Pancreas (tissue), 10 donors: Measurements from ENCODE around the gene TRIM6. TPM values are rescaled to one million over a fixed set of nuclear protein-coding genes. Genes with fewer than 3 reads are reported as not detected.
"Not testable (repeated sequence)": the region's sequence is repeated elsewhere in the genome, so short reads cannot be mapped to it uniquely, and the experiment has no call there.

Experiments used
- ATAC-seq, 4 donors: fragments of 200-7000 bp; cut with Tn5 transposase; one replicate each; pipeline versions ENCODE4 v1.8.0 to v1.9.1; 2020; ENCODE audit warnings: mild to moderate bottlenecking in 4 of 4, moderate library complexity in 4 of 4
- DNase-seq, 6 donors: peaks; one replicate each; pipeline ENCODE4 v3.0.0-alpha.2; 2020
- FAIRE-seq: peaks from 2 replicates; lab custom pipeline; 2012; peaks lifted over from hg19 to GRCh38; lab: Jason Lieb, UNC
- H3K27ac ChIP-seq, 4 donors: fragments of 200-600 bp; sonication (generic); 1 replicate in 3 of 4; 2 replicates in 1 of 4; pipeline versions ENCODE4 v1.5.0 to v1.8.0; 2020
- H3K27me3 ChIP-seq, 4 donors: fragments of 200-600 bp; one replicate each; pipeline ENCODE4 v1.8.0; 2021
- H3K36me3 ChIP-seq, 3 donors: fragments of 200-600 bp; sonication (generic) in 1 of 3; one replicate each; pipeline versions ENCODE4 v1.5.0 to v1.8.0; 2020 to 2021
- H3K4me1 ChIP-seq, 3 donors: fragments of 200-600 bp; one replicate each; pipeline ENCODE4 v1.8.0; 2021
- H3K4me3 ChIP-seq, 4 donors: fragments of 200-600 bp; sonication (generic) in 2 of 4; one replicate each; pipeline versions ENCODE4 v1.5.0 to v1.8.0; 2020 to 2021
- H3K9me3 ChIP-seq, 4 donors: fragments of 200-600 bp; one replicate each; pipeline ENCODE4 v1.8.0; 2021
- CTCF ChIP-seq, 4 donors: fragments of 200-600 bp; sonication (generic) in 3 of 4; IDR thresholded peaks; one replicate each; pipeline versions ENCODE4 v1.5.0 to v1.8.0; 2021; ENCODE audit warnings: antibody characterized with exemption in 4 of 4
- WGBS, 2 donors: extraction: QIAGEN DNeasy Blood & Tissue Kit; methylation state at CpG; one replicate each; pipeline ENCODE4 v1.1.7; 2013; 5-methylcytosine and 5-hydroxymethylcytosine counted together
- intact Hi-C, 3 donors: fragments of 100-400 bp; cut with DNase I; formaldehyde crosslinking; loops; one replicate each; pipeline versions ENCODE4 v1.11.1 to v1.14.2; 2022
- polyA plus RNA-seq, 2 donors: library from polyadenylated mRNA; stranded (reverse); fragments of 200-250 nt; gene quantifications; one replicate each; pipeline ENCODE4 v1.2.3, GENCODE V29; 2013
- total RNA-seq, 6 donors: library from RNA; stranded (reverse); fragmentation: NEBNext Ultra II Directional in 4 of 6; extraction: Animal tissue kit (Norgen Biotek cat#: 25700) in 4 of 6; gene quantifications; one replicate each; pipeline versions ENCODE4 v1.2.1 to v1.2.4, GENCODE V29; 2021 to 2023
- donor health status: healthy with polysubstance abuse.
- donor health status: DM: no; HTN: no; CAD: no; lungs with moderate emphysema.
- donor health status: DM: no; HTN: no; CAD: no.
- donor health status: control.
- donor health status: control.
- donor health status: Bipolar disorder and iron deficiency.
- donor health status: DM: yes; HTN: yes; CAD: no.
- donor health status: DM: no; HTN: no; CAD: no.
- donor health status: DM: no; HTN: no; CAD: no.
- donor health status: DM: yes; HTN: yes; CAD: no.

The TRIM6 gene
- total and polyA plus RNA-seq, 8 donors = 0.76 to 1.7 (median 1.4) TPM

GRCh38 chr11:5591613-5592012 is 4.8 kb upstream of the TRIM6 start:
- WGBS, 2 donors = 66 to 70% methylated on average over 3 of the region's 3 CpGs
- H3K9me3 ChIP-seq = no peaks in the 10 kb centered on the region
- TF ChIP-seq CTCF (IDR thresholded peaks at IDR 0.05) = no peak
- H3K27ac ChIP-seq = no peak overlapping the region
- no peaks in the 10 kb centered on the region for H3K27me3 ChIP-seq
- DNase-seq (no peak), FAIRE-seq (no peak), ATAC-seq (no peak)
- H3K4me1 ChIP-seq = no peaks in the 10 kb centered on the region
- H3K36me3 ChIP-seq = no peaks in the 10 kb centered on the region
- intact Hi-C loops = no loop called here
- no peak overlapping the region for H3K4me3 ChIP-seq

- no peak for DNase-seq
- intact Hi-C loops = no loop called here
- Histone ChIP-seq H3K4me1 (peaks cover 0 to 6% (median 0%) of the 10 kb centered on the region in 3 donors), H3K27ac (no peak overlapping the region), H3K9me3 (no peaks in the 10 kb centered on the region), H3K36me3 (no peaks in the 10 kb centered on the region), H3K4me3 (no peak overlapping the region), H3K27me3 (no peaks in the 10 kb centered on the region)
- FAIRE-seq = no peak
- TF ChIP-seq CTCF (IDR thresholded peaks at IDR 0.05) = no peak
- 79 to 82% methylated on average over 5 of the region's 5 CpGs for WGBS, 2 donors
- no peak for ATAC-seq
Observed at GRCh38 chr11:5592615-5593014, 3.8 kb upstream of the TRIM6 start.

GRCh38 chr11:5593146-5593545 is 3.3 kb upstream of the TRIM6 start:
- 22% methylated on average over 1 of the region's 1 CpG for WGBS, 2 donors
- TF ChIP-seq CTCF (IDR thresholded peaks at IDR 0.05) = no peak
- intact Hi-C loops = no loop called here
- H3K27me3 ChIP-seq = no peaks in the 10 kb centered on the region
- H3K4me1 ChIP-seq = peaks cover under 1 to 7% (median 5%) of the 10 kb centered on the region in 3 donors
- H3K4me3 ChIP-seq = no peak overlapping the region
- H3K27ac ChIP-seq = no peak overlapping the region
- FAIRE-seq (no peak), DNase-seq (no peak), ATAC-seq (no peak)
- H3K36me3 ChIP-seq = no peaks in the 10 kb centered on the region
- H3K9me3 ChIP-seq = no peaks in the 10 kb centered on the region

- peaks cover 10 to 14% (median 13%) of the 10 kb centered on the region in 3 donors for H3K4me1 ChIP-seq
- H3K27ac ChIP-seq = no peak overlapping the region
- no peaks in the 10 kb centered on the region for H3K27me3 ChIP-seq
- intact Hi-C loops = no loop called here
- H3K4me3 ChIP-seq = no peak overlapping the region
- WGBS, 2 donors = 36 to 39% methylated on average over 3 of the region's 3 CpGs
- DNase-seq (no peak), ATAC-seq (no peak), FAIRE-seq (no peak)
- no peaks in the 10 kb centered on the region for H3K9me3 ChIP-seq
- no peaks in the 10 kb centered on the region for H3K36me3 ChIP-seq
- no peak for TF ChIP-seq CTCF (IDR thresholded peaks at IDR 0.05)
Observed at GRCh38 chr11:5597953-5598352, 1.5 kb downstream of the TRIM6 start.

GRCh38 chr11:5600374-5600851 is 4.0 kb downstream of the TRIM6 start:
- intact Hi-C loops = no loop called here
- H3K9me3 ChIP-seq = no peaks in the 10 kb centered on the region
- DNase-seq = peak; percentile 66 to 80 (median 72)
- peak; percentile 41 to 78 (median 58) for TF ChIP-seq CTCF (IDR thresholded peaks at IDR 0.05)
- H3K4me1 ChIP-seq = peaks cover 10 to 14% (median 13%) of the 10 kb centered on the region in 3 donors
- FAIRE-seq = peak; percentile 73
- no peak overlapping the region for H3K4me3 ChIP-seq
- H3K36me3 ChIP-seq = no peaks in the 10 kb centered on the region
- ATAC-seq = peak; percentile 85 to 94 (median 92)
- WGBS, 2 donors = 13 to 15% methylated on average over 9 of the region's 9 CpGs
- peak overlapping the region; percentile 36 to 73 (median 48) for H3K27ac ChIP-seq
- H3K27me3 ChIP-seq = no peaks in the 10 kb centered on the region

- H3K27me3 ChIP-seq, intact Hi-C loops, H3K36me3 ChIP-seq, H3K4me3 ChIP-seq, H3K9me3 ChIP-seq, FAIRE-seq, H3K27ac ChIP-seq, ATAC-seq, DNase-seq: not testable (repeated sequence)
- H3K4me1 ChIP-seq = peaks cover 8 to 13% (median 8%) of the 10 kb centered on the region in 3 donors
- 93 to 99% methylated on average over 4 of the region's 4 CpGs for WGBS, 2 donors
Observed at GRCh38 chr11:5602791-5603190, 6.4 kb downstream of the TRIM6 start.
